Right hindlimb (tissue), 1 donor: ENCODE results near the gene PLCB3.
A peak's percentile ranks its signal among the peaks of the same experiment; 100 is the strongest.

Experiments
- DNase-seq: peaks from one replicate; pipeline ENCODE4 v3.0.0-alpha.2; 2018

Gene PLCB3

GRCh38 chr11:64222651-64223000 is 28.7 kb upstream of the PLCB3 start:
- DNase-seq, result no peak

DNA sequence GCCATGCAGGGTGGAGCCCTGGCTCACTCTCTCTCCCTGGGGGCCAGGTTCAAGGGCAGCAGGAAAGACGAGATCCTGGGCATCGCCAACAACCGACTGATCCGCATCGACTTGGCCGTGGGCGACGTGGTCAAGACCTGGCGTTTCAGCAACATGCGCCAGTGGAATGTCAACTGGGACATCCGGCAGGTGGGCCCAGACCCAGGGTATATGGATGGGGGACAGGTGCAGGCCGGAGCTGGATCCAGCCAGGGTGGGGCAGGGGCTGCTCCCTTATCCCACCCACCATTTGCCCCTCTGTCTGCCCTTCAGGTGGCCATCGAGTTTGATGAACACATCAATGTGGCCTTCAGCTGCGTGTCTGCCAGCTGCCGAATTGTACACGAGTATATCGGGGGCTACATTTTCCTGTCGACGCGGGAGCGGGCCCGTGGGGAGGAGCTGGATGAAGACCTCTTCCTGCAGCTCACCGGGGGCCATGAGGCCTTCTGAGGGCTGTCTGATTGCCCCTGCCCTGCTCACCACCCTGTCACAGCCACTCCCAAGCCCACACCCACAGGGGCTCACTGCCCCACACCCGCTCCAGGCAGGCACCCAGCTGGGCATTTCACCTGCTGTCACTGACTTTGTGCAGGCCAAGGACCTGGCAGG is 28.2 kb upstream of the PLCB3 start:
- peak; percentile 29 for DNase-seq

GRCh38 chr11:64224151-64224890 is 27.0 kb upstream of the PLCB3 start:
- no peak for DNase-seq

GRCh38 chr11:64224891-64225607 is 26.3 kb upstream of the PLCB3 start:
- no peak for DNase-seq

DNA sequence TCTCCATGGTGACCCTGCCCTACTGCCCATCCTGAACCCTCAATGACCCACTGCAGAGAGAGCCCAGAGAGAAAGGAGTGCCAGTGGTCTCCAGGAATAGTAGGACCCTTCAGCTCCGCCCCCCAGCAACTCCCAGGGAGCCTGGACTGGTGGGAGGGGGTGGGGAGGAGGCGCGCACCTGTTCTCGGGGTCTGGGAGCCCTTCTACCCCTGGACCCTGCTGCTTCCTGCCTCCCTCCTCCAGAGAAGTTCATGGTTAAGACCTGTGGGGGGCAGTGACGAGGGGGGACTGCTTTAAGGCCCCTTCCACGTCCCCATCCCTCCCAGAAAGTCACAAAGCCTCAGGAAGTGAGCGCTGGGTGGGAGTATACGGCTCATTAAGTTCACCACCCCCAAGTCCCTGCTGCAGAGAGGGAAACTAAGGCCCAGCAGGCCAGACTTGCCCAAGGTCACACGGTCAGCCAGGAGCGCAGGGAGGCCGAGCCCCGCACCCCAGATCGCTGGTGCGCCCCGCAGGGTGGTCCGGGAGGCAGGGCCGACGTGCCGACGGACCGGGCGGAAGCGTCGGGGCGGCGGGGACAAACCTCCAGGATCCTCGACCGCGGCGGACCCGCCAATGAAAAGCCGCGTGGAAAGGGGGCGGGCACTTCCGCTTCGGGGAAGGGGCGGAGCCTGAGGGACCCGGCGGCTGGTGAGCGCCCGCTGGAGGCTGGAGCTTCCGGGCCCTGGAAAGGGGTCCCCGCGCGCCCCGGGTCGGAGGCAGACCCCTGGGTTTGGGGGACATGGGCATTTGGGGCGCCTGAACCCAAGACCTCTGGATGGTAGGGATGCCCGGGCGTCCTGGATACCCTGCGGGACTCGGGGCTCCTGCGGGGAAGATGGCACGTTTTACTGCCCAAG is 25.5 kb upstream of the PLCB3 start, which contains the start of the genes NUDT22 and TRPT1:
TSS of gene NUDT22 (plus strand) at position 667 of the 899 bp plus-strand sequence. CDS start 379 bp downstream, outside the sequence.
TSS of gene TRPT1 (minus strand) at position 579 of the 899 bp plus-strand sequence. CDS start at position 253, 326 bp downstream.
- DNase-seq, result peak; percentile 94

DNA sequence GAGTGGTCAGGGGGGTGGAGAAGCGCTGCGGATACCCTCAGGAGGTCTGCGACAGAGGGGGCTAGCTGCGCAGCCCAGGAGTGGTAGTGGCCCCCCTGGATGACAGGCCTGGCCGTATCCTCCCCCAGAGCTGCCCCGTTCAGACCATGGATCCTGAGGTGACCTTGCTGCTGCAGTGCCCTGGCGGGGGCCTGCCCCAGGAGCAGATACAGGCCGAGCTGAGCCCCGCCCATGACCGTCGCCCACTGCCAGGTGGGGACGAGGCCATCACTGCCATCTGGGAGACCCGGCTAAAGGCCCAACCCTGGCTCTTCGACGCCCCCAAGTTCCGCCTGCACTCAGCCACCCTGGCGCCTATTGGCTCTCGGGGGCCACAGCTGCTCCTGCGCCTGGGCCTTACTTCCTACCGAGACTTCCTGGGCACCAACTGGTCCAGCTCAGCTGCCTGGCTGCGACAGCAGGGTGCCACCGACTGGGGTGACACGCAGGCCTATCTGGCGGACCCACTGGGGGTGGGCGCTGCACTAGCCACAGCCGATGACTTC is 24.8 kb upstream of the PLCB3 start:
- peak; percentile 64 for DNase-seq

DNA sequence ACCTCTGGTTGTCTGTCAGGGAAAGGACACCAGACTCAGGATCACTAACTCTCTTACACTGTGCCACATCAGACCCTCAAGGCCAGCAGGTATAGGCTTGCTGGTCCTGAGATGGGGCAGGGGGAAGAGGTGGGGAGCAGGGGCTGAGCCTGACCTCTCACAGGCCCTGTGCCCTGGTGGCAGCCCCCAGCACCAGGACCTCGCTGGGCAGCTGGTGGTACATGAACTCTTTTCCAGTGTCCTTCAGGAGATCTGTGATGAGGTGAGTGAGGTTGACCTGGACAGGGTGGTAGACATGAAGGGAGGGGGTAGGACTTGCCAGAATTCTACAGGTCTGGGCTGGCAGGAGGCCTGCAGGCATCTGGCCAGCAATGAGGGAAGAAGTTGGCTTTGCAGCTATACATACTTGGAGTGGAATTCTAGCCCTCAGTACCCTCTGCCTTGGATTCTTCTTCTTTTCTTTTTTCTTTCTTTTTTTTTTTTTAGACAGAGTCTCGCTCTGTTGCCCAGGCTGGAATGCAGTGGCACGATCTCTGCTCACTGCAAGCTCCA is 23.8 kb upstream of the PLCB3 start:
- peak; percentile 20 for DNase-seq

DNA sequence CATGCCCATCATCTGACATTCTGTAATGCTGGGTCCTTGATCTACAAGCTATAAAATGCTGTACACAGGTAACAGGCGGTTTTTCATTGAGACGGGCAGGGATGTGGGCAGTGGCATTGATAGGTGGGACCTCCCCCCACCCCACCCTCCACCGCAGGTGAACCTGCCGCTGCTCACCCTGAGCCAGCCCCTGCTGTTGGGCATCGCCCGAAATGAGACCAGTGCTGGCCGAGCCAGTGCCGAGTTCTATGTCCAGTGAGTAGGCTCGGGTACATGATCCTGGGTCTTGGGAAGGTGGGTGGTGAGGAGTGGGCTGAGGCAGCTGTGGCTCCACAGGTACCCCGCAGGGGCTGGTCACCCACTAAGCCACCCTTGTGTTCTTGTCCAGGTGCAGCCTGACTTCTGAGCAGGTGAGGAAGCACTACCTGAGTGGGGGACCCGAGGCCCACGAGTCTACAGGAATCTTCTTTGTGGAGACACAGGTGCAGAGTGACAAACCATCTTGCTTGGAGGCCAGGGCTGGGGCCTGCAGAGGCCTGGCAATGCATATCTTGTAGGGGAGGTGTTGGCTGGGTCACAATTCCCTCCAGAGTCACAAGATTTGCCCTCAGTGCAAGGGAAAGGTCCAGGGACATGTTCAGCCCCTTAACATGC is 22.1 kb upstream of the PLCB3 start:
- DNase-seq, result no peak

- no peak for DNase-seq
Measured at GRCh38 chr11:64229744-64230170, 21.6 kb upstream of the PLCB3 start.

GRCh38 chr11:64230171-64230984 is 21.0 kb upstream of the PLCB3 start, which contains the start of gene DNAJC4:
DNAJC4 (plus strand) TSS chr11:64230548; CDS start chr11:64230855, 307 bp downstream.
- DNase-seq, result peak; percentile 94

- DNase-seq, result no peak
Measured at GRCh38 chr11:64230985-64231365, 20.4 kb upstream of the PLCB3 start.

- no peak for DNase-seq
Measured at GRCh38 chr11:64231546-64231945, 19.8 kb upstream of the PLCB3 start.

GRCh38 chr11:64232182-64232966 is 19.0 kb upstream of the PLCB3 start:
- no peak for DNase-seq

DNA sequence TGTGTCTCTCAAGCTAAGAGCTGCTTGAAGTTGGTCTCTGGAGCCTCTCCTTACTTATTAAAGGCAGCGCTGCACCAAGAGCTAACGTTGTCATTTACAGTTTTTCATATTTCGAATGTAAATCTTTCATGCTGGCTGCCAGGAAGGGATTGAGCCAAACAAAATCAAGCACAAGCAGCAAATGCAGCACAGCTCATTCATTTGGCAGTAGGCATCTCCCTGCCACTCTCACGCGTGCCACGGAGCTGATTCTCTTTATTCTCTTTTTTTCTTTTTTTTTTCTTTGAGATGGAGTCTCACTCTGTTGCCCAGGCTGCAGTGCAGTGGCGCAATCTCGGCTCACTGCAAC is 18.4 kb upstream of the PLCB3 start:
- no peak for DNase-seq

DNA sequence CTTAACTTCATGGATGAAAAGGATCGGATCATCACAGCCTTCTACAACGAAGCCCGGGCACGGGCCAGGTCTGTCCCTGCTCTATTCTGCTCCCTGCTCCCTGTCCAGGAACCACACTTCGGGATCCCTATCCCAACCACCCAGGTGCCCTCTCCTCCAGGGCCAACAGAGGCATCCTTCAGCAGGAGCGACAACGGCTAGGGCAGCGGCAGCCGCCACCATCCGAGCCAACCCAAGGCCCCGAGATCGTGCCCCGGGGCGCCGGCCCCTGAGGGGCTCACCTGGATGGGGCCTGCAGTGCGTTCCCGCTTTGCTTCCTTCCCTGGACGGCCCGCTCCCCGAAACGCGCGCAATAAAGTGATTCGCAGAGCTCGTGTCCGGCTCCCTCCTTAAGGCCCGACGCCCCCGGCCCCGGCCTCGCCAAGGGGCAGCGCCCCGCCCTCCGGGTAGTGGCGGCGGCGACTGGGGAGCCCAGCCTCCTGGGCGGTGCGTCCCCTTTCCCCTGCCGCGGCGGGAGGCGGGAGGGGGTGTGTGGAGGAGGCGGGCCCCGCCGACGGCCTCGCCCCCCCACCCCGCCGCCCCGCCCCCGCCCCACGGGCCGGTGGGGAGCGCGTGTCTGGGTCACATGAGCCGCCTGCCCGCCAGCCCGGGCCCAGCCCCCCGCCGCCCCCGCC is 17.3 kb upstream of the PLCB3 start, which contains the start of gene VEGFB:
TSS of gene VEGFB (plus strand) at position 672 of the 674 bp plus-strand sequence. CDS start 250 bp downstream, outside the sequence.
- peak; percentile 85 for DNase-seq

GRCh38 chr11:64234647-64235379 is 16.5 kb upstream of the PLCB3 start:
- no peak for DNase-seq

DNA sequence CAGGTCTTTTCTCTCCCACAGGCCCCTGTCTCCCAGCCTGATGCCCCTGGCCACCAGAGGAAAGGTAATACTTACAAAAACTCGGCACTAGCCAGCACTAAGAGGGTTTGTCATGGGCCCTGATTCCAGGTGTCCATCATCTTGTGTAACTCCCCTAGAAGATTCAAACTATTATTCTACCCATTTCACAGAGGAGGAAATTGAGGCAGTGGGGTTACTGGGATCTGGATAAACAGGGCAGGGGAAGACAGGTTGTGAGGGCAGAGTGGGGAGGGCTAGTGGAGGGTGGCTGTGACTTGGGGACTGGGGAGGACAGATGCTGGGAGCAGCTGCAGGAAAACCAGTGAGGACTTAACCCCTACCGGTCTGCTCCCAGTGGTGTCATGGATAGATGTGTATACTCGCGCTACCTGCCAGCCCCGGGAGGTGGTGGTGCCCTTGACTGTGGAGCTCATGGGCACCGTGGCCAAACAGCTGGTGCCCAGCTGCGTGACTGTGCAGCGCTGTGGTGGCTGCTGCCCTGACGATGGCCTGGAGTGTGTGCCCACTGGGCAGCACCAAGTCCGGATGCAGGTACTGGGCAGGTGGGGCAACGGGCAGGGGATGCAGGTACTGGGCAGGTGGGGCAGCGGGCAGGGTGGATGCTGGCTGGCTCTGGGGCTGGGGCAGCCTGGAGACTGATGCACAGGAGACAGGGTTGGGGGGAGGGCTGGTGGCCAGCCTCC is 15.7 kb upstream of the PLCB3 start:
- DNase-seq, result no peak
